Keratinocyte (primary cell): ENCODE data around the gene ASB16. TPM values are rescaled to one million over a fixed set of nuclear protein-coding genes. Genes with fewer than 3 reads are reported as not detected.

Source experiments
- DNase-seq: peaks from one replicate; pipeline ENCODE4 v3.0.0-alpha.2; 2011; ENCODE audit warnings: low read depth, missing footprints, low spot score
- FAIRE-seq: peaks from 2 replicates; lab custom pipeline; 2011; peaks lifted over from hg19 to GRCh38; lab: Jason Lieb, UNC
- H2AFZ ChIP-seq: 2 replicates; pipeline ENCODE4 v1.6.0; 2012; ENCODE audit warnings: low read length, control low read depth, inconsistent platforms; ENCODE audit not compliant: control insufficient read depth
- H3K27ac ChIP-seq: 2 replicates; pipeline ENCODE4 v1.5.1; 2011; ENCODE audit warnings: low read length; ENCODE audit not compliant: control insufficient read depth, insufficient read depth
- H3K27me3 ChIP-seq: 3 replicates; pipeline ENCODE4 v1.6.0; 2011; ENCODE audit warnings: low read length; ENCODE audit not compliant: control insufficient read depth, insufficient read depth; ENCODE audit errors: extremely low read depth
- H3K36me3 ChIP-seq, 2 experiments: 2 replicates in 1 of 2; 3 replicates in 1 of 2; pipeline ENCODE4 v1.5.1; 2011; ENCODE audit warnings: low read length in 2 of 2, mild to moderate bottlenecking in 1 of 2; ENCODE audit not compliant: control insufficient read depth in 2 of 2, insufficient read depth in 2 of 2; ENCODE audit errors: extremely low read depth in 1 of 2
- H3K4me1 ChIP-seq: 3 replicates; pipeline ENCODE4 v1.5.1; 2011; ENCODE audit warnings: low read length; ENCODE audit not compliant: control insufficient read depth, insufficient read depth; ENCODE audit errors: extremely low read depth
- H3K4me2 ChIP-seq: 3 replicates; pipeline ENCODE4 v1.6.0; 2011; ENCODE audit warnings: low read depth, low read length; ENCODE audit not compliant: control insufficient read depth, insufficient read depth; ENCODE audit errors: extremely low read depth
- H3K4me3 ChIP-seq, 3 experiments: fragments of 200-600 bp in 1 of 3; sonication (generic) in 1 of 3; 2 replicates in 2 of 3; 3 replicates in 1 of 3; pipeline ENCODE4 v1.5.1; 2011 to 2016; ENCODE audit warnings: low read length in 3 of 3, mild to moderate bottlenecking in 3 of 3, control low read depth in 2 of 3, inconsistent platforms in 1 of 3, low read depth in 1 of 3, mixed read lengths in 1 of 3, mixed run types in 1 of 3, moderate library complexity in 1 of 3; ENCODE audit not compliant: control insufficient read depth in 2 of 3, insufficient read depth in 2 of 3; ENCODE audit errors: extremely low read depth in 1 of 3
- H3K79me2 ChIP-seq: 2 replicates; pipeline ENCODE4 v1.6.0; 2012; ENCODE audit warnings: low read length; ENCODE audit not compliant: control insufficient read depth, insufficient read depth
- H3K9ac ChIP-seq: 3 replicates; pipeline ENCODE4 v1.6.0; 2011; ENCODE audit warnings: low read length; ENCODE audit not compliant: control insufficient read depth, insufficient read depth; ENCODE audit errors: extremely low read depth
- H3K9me1 ChIP-seq: 3 replicates; pipeline ENCODE4 v1.6.0; 2011; ENCODE audit warnings: low read length; ENCODE audit not compliant: control insufficient read depth, insufficient read depth; ENCODE audit errors: extremely low read depth
- H3K9me3 ChIP-seq: 2 replicates; pipeline ENCODE4 v1.5.1; 2012; ENCODE audit warnings: low read depth, low read length; ENCODE audit not compliant: control insufficient read depth
- H4K20me1 ChIP-seq: 3 replicates; pipeline ENCODE4 v1.6.0; 2011; ENCODE audit warnings: low read length; ENCODE audit not compliant: control insufficient read depth, insufficient read depth; ENCODE audit errors: extremely low read depth
- CTCF ChIP-seq, 3 experiments: IDR thresholded peaks in 1 of 3; conservative IDR thresholded peaks in 1 of 3; optimal IDR thresholded peaks in 1 of 3; 2 replicates in 2 of 3; 3 replicates in 1 of 3; pipeline versions ENCODE3 to v1.5.1; 2011; ENCODE audit warnings: low read length in 3 of 3, mild to moderate bottlenecking in 3 of 3, moderate library complexity in 2 of 3, control low read depth in 1 of 3, inconsistent platforms in 1 of 3; ENCODE audit not compliant: insufficient read depth in 2 of 3; ENCODE audit errors: extremely low read depth in 1 of 3
- EZH2 ChIP-seq: IDR thresholded peaks from one replicate; pipeline ENCODE4 v1.6.1; 2012; ENCODE audit warnings: inconsistent platforms, mild to moderate bottlenecking, low read length, moderate library complexity
- dilution Hi-C: fragments of 300-500 bp; cut with MboI; formaldehyde crosslinking; loops from one replicate; pipeline ENCODE4 v1.7.0; 2020; ENCODE audit warnings: low sequenced_read_pairs; ENCODE audit not compliant: extremely low pct_ligation_motif_present
- polyA plus RNA-seq, 5 experiments: library from polyadenylated mRNA; depleted of rRNA in 3 of 5; stranded (reverse) in 3 of 5; stranded (forward) in 1 of 5; unstranded in 1 of 5; fragments of >200 nt; gene quantifications; 1 replicate in 1 of 5; 2 replicates in 3 of 5; 3 replicates in 1 of 5; pipeline versions ENCODE4 v1.2.1 to v1.2.3, GENCODE V29; 2011 to 2012; ENCODE audit warnings: missing spikeins in 2 of 5, low read depth in 1 of 5, low replicate concordance in 1 of 5

The ASB16 gene
- polyA plus RNA-seq, 1 donor (not counting 4 experiments of a cell fraction or from before 2014, with no cell fraction given): not detected

- Histone ChIP-seq H3K36me3 (peaks cover 27 to 40% of the 10 kb centered on the region in 2 experiments), H3K79me2 (no peaks in the 10 kb centered on the region), H3K4me3 (no peak overlapping the region), H3K4me1 (peaks cover 46% of the 10 kb centered on the region), H3K9me3 (no peaks in the 10 kb centered on the region), H3K27me3 (no peaks in the 10 kb centered on the region), H2AFZ (no peak overlapping the region), H3K4me2 (no peak overlapping the region), H3K9me1 (peaks cover 5% of the 10 kb centered on the region), H4K20me1 (peaks cover 2% of the 10 kb centered on the region), H3K9ac (no peak overlapping the region), H3K27ac (peak overlapping the region; percentile 74)
- dilution Hi-C loops: no loop called here
- no peak for DNase-seq
- FAIRE-seq: no peak
- TF ChIP-seq EZH2 (no peak), CTCF (optimal IDR thresholded peaks at IDR 0.05 in 1 of 3, IDR thresholded peaks at IDR 0.05 in 1 of 3, conservative IDR thresholded peaks at IDR 0.05 in 1 of 3; ENCODE audit: extremely low read depth in 1 of 3, insufficient read depth in 2 of 3, low read length in 3 of 3) (no peak)
Measured at GRCh38 chr17:44207743-44208142, 37.2 kb downstream of the ASB16 start.

- dilution Hi-C loops: no loop called here
- H2AFZ ChIP-seq: no peak overlapping the region
- H3K79me2 ChIP-seq: no peaks in the 10 kb centered on the region
- H3K27ac ChIP-seq: peak overlapping the region; percentile 13
- H4K20me1 ChIP-seq: no peaks in the 10 kb centered on the region
- no peak for DNase-seq
- peak; percentile 71 for FAIRE-seq
- no peak for TF ChIP-seq CTCF (optimal IDR thresholded peaks at IDR 0.05 in 1 of 3, IDR thresholded peaks at IDR 0.05 in 1 of 3, conservative IDR thresholded peaks at IDR 0.05 in 1 of 3; ENCODE audit: extremely low read depth in 1 of 3, insufficient read depth in 2 of 3, low read length in 3 of 3)
- TF ChIP-seq EZH2: no peak
- no peaks in the 10 kb centered on the region for H3K9me3 ChIP-seq
- H3K4me3 ChIP-seq: no peak overlapping the region
- peaks cover 30% of the 10 kb centered on the region for H3K4me1 ChIP-seq
- H3K27me3 ChIP-seq: no peaks in the 10 kb centered on the region
- peak overlapping the region; percentile 6 for H3K4me2 ChIP-seq
- no peaks in the 10 kb centered on the region for H3K9me1 ChIP-seq
- H3K9ac ChIP-seq: peak overlapping the region; percentile 9
- peaks cover 39 to 42% of the 10 kb centered on the region in 2 experiments for H3K36me3 ChIP-seq
Measured at GRCh38 chr17:44209786-44210341, 39.4 kb downstream of the ASB16 start.
